NCI-H345 treated with DMSO at 0.1 percent for 48 hours (cell line): ENCODE data around the gene TMEM233.
"Not testable (repeated sequence)": the region's sequence is repeated elsewhere in the genome, so short reads cannot be mapped to it uniquely, and the experiment has no call there.

ENCODE experiments used
- DNase-seq: peaks from one replicate; lab custom pipeline; 2025; ENCODE audit not compliant: unreplicated experiment; lab: John Stamatoyannopoulos, UW

TMEM233 gene

DNA sequence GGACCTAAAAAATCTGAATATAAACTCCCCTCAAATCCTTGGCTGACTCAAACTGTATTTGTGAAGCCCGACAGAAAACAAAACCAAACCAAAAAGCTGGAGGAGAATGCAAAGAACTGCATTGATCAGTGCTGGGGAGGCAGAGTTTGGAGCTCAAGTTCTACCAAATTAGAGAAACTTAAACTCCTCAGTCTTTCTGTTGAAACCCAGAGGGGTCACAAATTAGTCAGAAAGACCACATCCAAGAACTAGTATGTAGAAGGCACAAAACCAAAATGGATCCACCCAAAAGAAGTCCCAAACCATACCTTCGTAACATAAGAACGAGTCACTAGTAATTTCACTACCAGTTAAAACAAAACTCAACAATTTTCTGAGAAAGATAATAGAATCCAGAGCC, 59.1 kb downstream of the TMEM233 start:
- DNase-seq = no peak

GRCh38 chr12:119657001-119657400, 63.4 kb downstream of the TMEM233 start:
- not testable (repeated sequence) for DNase-seq

- not testable (repeated sequence) for DNase-seq
These were observed 64.6 kb downstream of the TMEM233 start for GRCh38 chr12:119658166-119658565.

GRCh38 chr12:119659289-119659897, 65.8 kb downstream of the TMEM233 start:
- DNase-seq = peak; percentile 29

- DNase-seq = no peak
These were observed 66.5 kb downstream of the TMEM233 start for GRCh38 chr12:119660076-119660475.

GRCh38 chr12:119661882-119662281, 68.3 kb downstream of the TMEM233 start:
- DNase-seq = no peak

GRCh38 chr12:119664642-119665041, 71.1 kb downstream of the TMEM233 start:
- no peak for DNase-seq

DNA sequence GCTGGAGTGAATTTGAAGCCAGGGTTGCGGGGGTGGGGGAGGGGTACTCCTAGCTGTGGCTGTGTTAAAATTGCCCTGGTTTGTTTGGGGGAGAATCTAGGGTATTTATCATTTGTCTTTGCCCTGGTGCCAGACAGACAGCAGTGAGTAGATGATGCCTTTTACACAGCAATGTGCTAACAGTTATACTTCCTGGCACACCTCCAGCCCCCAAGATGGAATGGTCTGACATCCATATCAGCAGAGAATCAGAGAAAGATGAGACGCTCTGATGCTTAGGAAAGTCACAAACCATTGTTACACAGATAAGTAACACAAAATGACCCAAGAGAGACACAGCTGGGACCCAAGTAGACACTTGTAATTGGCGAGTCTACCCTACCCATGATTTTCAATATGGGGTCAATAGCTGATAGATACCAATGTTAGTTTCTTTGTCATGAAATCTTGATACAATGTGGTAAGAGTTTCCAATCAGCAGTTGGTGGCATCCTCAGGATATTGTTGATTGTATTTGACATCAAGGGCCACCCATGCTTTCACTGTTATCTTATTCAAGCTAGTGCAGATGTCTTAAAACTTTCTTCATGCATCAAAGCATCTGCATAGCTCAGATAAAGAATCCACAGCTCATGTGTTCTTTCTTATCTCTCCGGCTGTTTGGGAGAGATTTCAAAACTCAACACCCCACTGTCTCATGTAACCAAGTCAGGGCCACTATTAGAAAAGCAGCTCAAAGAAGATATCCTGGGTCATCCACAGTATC, 71.8 kb downstream of the TMEM233 start:
- DNase-seq = no peak

GRCh38 chr12:119666226-119666795, 72.7 kb downstream of the TMEM233 start:
- no peak for DNase-seq

DNA sequence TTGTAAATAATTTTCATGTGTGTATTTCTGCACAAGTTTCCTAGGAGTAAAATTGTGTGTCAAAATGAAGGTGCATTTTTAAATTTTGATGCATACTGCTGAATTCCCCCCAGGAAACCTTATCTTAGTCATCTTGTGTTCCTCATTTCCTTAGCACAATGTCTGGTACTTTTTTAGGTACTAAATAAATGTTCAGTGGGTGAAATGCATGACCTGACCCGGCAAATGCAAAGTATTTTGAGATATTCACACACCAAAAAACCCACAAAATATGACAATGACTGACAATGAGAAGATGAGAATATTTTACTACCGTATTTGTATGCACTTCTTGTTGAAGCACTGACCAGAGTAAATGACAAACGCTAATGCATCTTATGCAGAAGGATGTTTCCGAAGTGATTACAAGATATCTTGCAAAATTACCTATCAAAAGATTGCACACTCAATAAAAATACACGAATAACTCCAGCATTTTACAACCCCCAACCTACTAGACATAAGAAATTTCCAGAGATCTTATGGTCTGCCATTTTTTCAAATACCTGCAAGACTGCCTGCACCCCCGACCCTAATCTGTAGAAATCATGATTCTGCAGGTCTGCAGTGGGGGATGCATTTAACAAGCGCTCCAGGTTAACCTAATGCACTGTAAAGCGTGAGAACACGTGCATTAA, 73.5 kb downstream of the TMEM233 start:
- DNase-seq = no peak

DNA sequence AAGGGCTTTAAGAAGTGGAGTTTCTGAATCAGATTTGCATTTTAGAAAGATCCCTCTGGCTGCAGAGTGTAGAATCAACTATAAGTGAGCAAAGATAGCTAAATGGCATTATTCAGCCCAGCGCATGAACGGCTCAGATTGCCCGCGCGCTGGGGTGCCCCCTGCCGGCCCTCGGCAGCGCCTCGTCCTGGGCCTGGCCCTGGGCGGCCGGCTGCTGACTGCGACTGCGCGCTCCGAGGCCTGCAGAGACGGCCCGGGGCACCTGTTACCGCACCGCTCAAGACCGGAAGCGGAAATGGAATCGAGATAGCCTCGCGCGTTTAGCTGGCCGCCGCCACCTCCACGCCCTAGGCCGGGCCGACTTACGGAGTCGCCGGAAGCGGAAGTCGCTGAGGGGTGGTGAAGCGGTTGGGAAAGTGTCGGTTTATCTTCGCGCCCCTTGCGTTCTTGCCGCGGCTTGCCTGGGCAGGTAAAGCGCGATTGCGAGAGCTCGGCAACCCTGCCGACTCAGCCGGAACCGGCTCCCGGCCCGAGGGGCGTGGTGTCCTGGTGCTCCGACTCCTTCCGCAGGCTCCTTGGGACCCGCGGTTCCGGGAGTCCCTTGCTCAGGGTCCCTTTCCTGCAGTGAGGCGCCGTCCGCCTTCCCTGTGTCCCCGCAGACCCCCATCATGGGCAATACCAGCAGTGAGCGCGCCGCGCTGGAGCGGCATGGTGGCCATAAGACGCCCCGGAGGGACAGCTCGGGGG, 74.2 kb downstream of the TMEM233 start, which contains the start of gene PRKAB1:
PRKAB1 (plus strand) TSS at position 557 of the 747 bp plus-strand sequence; CDS start at position 669, 112 bp downstream.
- peak; percentile 89 for DNase-seq

DNA sequence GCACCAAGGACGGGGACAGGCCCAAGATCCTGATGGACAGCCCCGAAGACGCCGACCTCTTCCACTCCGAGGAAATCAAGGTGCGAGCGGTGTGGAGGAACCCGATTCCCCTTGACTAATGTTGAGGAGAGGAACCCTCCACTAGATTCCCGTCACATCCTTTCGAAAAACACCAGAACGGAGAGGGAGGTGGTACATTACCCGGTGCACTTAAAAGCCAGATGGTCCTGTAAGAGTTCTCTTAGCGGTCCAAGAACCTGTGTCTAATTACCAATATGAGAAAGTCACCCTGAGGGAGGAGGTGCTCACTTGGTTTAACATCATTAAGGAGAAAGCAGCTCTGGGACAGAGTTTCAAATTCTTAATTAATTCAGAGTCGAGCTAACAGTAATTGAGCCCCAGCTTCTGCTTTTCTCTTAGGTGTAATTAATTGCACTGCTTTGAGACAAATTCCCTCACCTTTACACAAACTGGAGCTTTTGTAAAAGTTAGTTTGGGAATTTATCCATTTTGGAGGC, 74.8 kb downstream of the TMEM233 start:
- no peak for DNase-seq

- DNase-seq = no peak
These were observed 76.3 kb downstream of the TMEM233 start for GRCh38 chr12:119669744-119670472.

- no peak for DNase-seq
These were observed 77.5 kb downstream of the TMEM233 start for GRCh38 chr12:119671070-119671469.

DNA sequence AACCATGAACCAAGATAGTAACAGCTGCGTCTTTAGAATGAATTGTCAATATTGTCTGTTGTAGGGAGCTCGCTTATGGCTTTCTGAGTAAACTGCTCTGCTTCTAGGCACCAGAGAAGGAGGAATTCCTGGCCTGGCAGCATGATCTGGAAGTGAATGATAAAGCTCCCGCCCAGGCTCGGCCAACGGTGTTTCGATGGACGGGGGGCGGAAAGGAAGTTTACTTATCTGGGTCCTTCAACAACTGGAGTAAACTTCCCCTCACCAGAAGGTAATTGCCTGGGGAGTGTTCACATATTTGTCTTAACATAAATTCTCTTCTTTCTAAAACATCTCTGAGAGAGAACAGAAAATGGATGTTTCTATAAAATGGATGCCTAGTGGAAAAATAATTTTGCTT, 78.6 kb downstream of the TMEM233 start:
- no peak for DNase-seq

GRCh38 chr12:119673634-119674033, 80.1 kb downstream of the TMEM233 start:
- no peak for DNase-seq

DNA sequence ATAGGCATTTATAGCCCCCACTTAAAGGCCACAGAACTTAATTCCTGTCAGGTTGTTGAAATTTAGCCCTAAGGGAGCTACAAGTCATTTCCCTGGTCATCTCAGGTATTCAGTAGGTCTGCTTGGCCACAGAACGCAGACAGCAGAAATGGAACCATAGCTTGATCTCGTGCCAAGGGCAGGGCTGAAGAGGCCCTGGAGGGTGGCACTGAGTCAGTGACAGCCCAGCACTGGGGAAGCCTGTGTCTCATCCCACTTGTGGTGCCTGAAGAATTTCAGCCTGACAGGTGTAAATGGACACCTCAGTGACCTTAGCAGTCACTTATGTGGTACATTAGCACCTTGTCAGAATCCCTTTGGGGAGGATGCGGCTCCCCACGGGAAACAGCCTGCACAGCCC, 81.0 kb downstream of the TMEM233 start:
- DNase-seq = no peak

- DNase-seq = no peak
These were observed 82.4 kb downstream of the TMEM233 start for GRCh38 chr12:119676022-119676421.

GRCh38 chr12:119676573-119676972, 83.0 kb downstream of the TMEM233 start:
- DNase-seq = no peak

DNA sequence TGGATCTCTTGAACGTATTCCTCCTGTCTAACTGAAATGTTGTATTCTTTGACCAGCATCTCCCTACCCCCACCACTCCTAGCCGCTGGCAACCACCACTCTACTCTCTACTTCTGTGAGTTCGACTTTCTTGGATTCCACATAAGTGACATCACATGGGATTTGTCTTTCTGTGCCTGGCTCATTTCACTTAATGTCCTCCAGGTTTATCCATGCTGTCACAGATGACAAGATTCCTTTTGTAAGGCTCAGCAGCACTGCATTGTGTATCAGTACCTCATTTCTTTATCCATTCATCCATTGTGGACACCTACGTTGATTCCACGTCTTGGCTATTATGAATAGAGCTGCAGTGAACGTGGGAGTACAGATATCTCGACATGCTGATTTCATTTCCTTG, 84.9 kb downstream of the TMEM233 start:
- peak; percentile 5 for DNase-seq
